GM21825 (cell line): Measurements from ENCODE around the gene FMN1.
A peak's percentile ranks its signal among the peaks of the same experiment; 100 is the strongest.

ENCODE experiments used
- ATAC-seq: cut with Tn5 transposase; IDR thresholded peaks from one replicate; pipeline ENCODE4 v1.9.1; 2021; ENCODE audit warnings: mild to moderate bottlenecking, moderate library complexity; ENCODE audit not compliant: unreplicated experiment

FMN1 gene

GRCh38 chr15:32736701-32737061 lies 457.8 kb downstream of the FMN1 start:
- ATAC-seq: no peak

- ATAC-seq: no peak
Measured at GRCh38 chr15:32735989-32736700, 458.4 kb downstream of the FMN1 start.

GRCh38 chr15:32733281-32733680 lies 461.2 kb downstream of the FMN1 start:
- ATAC-seq: no peak

GRCh38 chr15:32732574-32733157 lies 461.8 kb downstream of the FMN1 start:
- ATAC-seq: no peak

GRCh38 chr15:32730677-32731654 lies 463.5 kb downstream of the FMN1 start:
- no peak for ATAC-seq

- no peak for ATAC-seq
Measured at GRCh38 chr15:32729700-32730395, 464.7 kb downstream of the FMN1 start.

- peak; percentile 84 for ATAC-seq
Measured at GRCh38 chr15:32723171-32723948, 471.2 kb downstream of the FMN1 start.

GRCh38 chr15:32722136-32722535 lies 472.4 kb downstream of the FMN1 start:
- ATAC-seq: no peak

- ATAC-seq: no peak
Measured at GRCh38 chr15:32721596-32721995, 472.9 kb downstream of the FMN1 start.

- no peak for ATAC-seq
Measured at GRCh38 chr15:32718821-32719716, 475.4 kb downstream of the FMN1 start.

- no peak for ATAC-seq
Measured at GRCh38 chr15:32718227-32718820, 476.2 kb downstream of the FMN1 start.

- no peak for ATAC-seq
Measured at GRCh38 chr15:32717426-32718226, 476.9 kb downstream of the FMN1 start, which contains the start of gene GREM1. GREM1 (plus strand) TSS chr15:32718004; CDS start chr15:32730691, 12,687 bp downstream.

- ATAC-seq: no peak
Measured at GRCh38 chr15:32716915-32717425, 477.5 kb downstream of the FMN1 start.

GRCh38 chr15:32716216-32716914 lies 478.1 kb downstream of the FMN1 start:
- ATAC-seq: no peak
